HG02938 (cell line): Measurements from ENCODE around the gene TRIM66.

Experiments used
- ATAC-seq: cut with Tn5 transposase; IDR thresholded peaks from one replicate; pipeline ENCODE4 v1.9.1; 2021; ENCODE audit warnings: mild to moderate bottlenecking, moderate library complexity; ENCODE audit not compliant: unreplicated experiment

TRIM66 gene

DNA sequence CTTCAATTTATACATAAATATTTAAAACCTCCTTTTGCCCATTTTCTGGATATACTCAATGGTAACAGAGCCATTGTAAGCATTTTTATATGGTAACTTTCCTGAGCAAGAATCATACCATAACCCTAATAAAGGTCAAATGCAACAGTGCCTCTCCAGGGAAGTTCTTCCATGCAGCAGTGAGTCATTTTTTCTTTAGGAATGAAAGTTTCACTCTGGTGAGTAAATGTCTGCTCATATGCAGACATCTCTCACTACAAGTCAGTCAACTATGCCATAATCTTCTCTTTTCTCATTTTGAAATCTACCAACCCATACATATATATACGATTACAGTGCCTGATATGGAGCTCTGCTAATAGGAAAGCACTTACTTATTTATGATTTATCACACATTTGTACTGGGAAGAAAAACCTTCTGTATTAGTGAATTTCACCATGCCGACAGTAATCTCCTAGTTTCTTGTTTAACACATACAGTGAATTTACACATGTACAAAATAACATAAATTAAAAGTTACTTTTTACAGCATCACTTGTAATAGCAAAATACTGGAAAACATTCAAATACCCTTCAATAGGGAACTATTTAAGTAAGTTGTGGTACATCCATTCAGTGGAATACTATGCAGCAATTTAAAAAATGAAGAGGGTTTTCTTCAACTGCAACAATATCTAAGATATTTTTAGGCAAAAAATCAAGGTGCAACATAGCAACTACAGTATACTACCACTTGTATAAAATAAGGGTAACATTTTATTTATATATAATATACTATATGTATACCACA, 104.5 kb downstream of the TRIM66 start:
- ATAC-seq: no peak

GRCh38 chr11:8574798-8575197, 107.7 kb downstream of the TRIM66 start:
- no peak for ATAC-seq

GRCh38 chr11:8573777-8574176, 108.7 kb downstream of the TRIM66 start:
- no peak for ATAC-seq

DNA sequence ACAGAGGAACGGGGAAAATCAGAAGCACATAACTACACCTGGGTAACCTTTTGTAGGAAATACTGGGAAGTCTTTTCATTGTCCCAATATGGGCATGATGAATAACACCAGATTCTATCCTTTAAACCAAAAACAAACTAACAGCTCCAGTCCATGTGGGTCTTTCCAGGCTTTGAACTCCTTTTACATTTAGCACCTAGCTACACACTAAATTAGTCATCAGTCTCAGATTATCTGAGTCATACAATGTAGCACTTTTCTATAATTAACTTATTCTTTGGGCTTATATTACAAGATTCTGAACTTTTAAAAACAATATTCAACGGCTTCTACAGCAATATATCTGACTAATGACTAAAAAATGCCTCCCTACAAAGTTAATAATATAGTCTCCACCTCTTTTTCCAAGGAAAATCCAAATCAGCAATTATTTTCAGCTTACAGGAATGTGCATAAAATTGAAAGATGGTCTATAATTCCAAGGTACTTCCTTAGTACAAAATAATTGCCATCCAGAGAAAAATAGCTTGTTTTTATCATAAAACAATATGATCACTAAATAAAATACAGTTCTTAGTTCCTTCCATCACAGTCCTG, 114.8 kb downstream of the TRIM66 start:
- peak; percentile 51 for ATAC-seq

- ATAC-seq: no peak
These were observed 115.8 kb downstream of the TRIM66 start for GRCh38 chr11:8566613-8567210.

- ATAC-seq: no peak
These were observed 117.9 kb downstream of the TRIM66 start for GRCh38 chr11:8564526-8564925.
